PC-3 (cell line): Measurements from ENCODE around the gene RFTN1. TPM values are rescaled to one million over a fixed set of nuclear protein-coding genes. Genes with fewer than 3 reads are reported as not detected.

Experiments used
- ATAC-seq: fragments of 200-7000 bp; cut with Tn5 transposase; 2 replicates; pipeline ENCODE4 v1.9.1; 2020; ENCODE audit warnings: mild to moderate bottlenecking, moderate library complexity
- BruUV-seq: library from RNA; stranded (reverse); fragments of 400-500 nt; replicated peaks from 2 replicates; lab custom pipeline; 2021; lab: Mats Ljungman, UMichigan
- CTCF ChIA-PET: fragments of 300-600 bp; sonication (Branson Sonifier 250); formaldehyde crosslinking; loops from one replicate; lab custom pipeline; 2022; ENCODE audit warnings: antibody characterized with exemption; lab: Charles Lee
- POLR2A ChIA-PET: fragments of 300-600 bp; sonication (Branson Sonifier 250); formaldehyde crosslinking; loops from one replicate; lab custom pipeline; 2022; ENCODE audit warnings: antibody characterized with exemption; ENCODE audit not compliant: unreplicated experiment; lab: Charles Lee
- DNase-seq: peaks from one replicate; pipeline ENCODE4 v3.0.0-alpha.2; 2015
- H2AFZ ChIP-seq: fragments of 300-600 bp; sonication (generic); 2 replicates; pipeline ENCODE4 v1.6.0; 2016; ENCODE audit warnings: antibody characterized with exemption, low read length
- H3F3A ChIP-seq: fragments of 300-600 bp; sonication (generic); one replicate; pipeline ENCODE4 v1.6.0; 2017; ENCODE audit warnings: antibody characterized with exemption, low read length, control low read depth, mild to moderate bottlenecking; ENCODE audit not compliant: unreplicated experiment
- H3K27ac ChIP-seq: fragments of 300-600 bp; sonication (generic); 2 replicates; pipeline ENCODE4 v1.5.1; 2016; ENCODE audit warnings: mild to moderate bottlenecking, low read length
- H3K27me3 ChIP-seq: fragments of 300-600 bp; sonication (generic); 2 replicates; pipeline ENCODE4 v1.6.1; 2016; ENCODE audit warnings: low read length, mixed read lengths
- H3K36me3 ChIP-seq: fragments of 300-600 bp; sonication (generic); 2 replicates; pipeline ENCODE4 v1.6.1; 2016; ENCODE audit warnings: low read depth, mixed run types, low read length, mixed read lengths
- H3K4me1 ChIP-seq: fragments of 300-600 bp; sonication (generic); 2 replicates; pipeline ENCODE4 v1.5.1; 2016; ENCODE audit warnings: low read length; ENCODE audit not compliant: insufficient read depth
- H3K4me2 ChIP-seq: fragments of 300-600 bp; sonication (generic); 2 replicates; pipeline ENCODE4 v1.6.0; 2016; ENCODE audit warnings: low read length
- H3K4me3 ChIP-seq: fragments of 300-600 bp; sonication (generic); 2 replicates; pipeline ENCODE4 v1.5.1; 2016; ENCODE audit warnings: mild to moderate bottlenecking, low read length, mixed read lengths
- H3K79me2 ChIP-seq: fragments of 300-600 bp; sonication (generic); 2 replicates; pipeline ENCODE4 v1.6.1; 2017; ENCODE audit warnings: low read length, mixed read lengths
- H3K9ac ChIP-seq: fragments of 300-600 bp; sonication (generic); 2 replicates; pipeline ENCODE4 v1.6.0; 2016; ENCODE audit warnings: mild to moderate bottlenecking, low read length
- H3K9me2 ChIP-seq: fragments of 300-600 bp; sonication (generic); replicated peaks from 2 replicates; pipeline ENCODE4 v1.6.1; 2016; ENCODE audit warnings: mixed run types, low read length, mixed read lengths
- H3K9me3 ChIP-seq: fragments of 300-600 bp; sonication (generic); 2 replicates; pipeline ENCODE4 v1.6.1; 2016; ENCODE audit warnings: low read length, mixed read lengths
- H4K20me1 ChIP-seq: fragments of 300-600 bp; sonication (generic); 2 replicates; pipeline ENCODE4 v1.6.1; 2016; ENCODE audit warnings: low read length, mixed read lengths
- CTCF ChIP-seq: fragments of 300-600 bp; sonication (generic); conservative IDR thresholded peaks from 2 replicates; pipeline ENCODE4 v1.5.1; 2017; ENCODE audit warnings: antibody characterized with exemption, low read depth, mild to moderate bottlenecking, low read length
- EZH2 ChIP-seq: fragments of 300-600 bp; sonication (generic); IDR thresholded peaks from one replicate; pipeline ENCODE4 v1.6.1; 2017; ENCODE audit warnings: antibody characterized with exemption, mild to moderate bottlenecking, low read length; ENCODE audit not compliant: unreplicated experiment
- EZH2phosphoT487 ChIP-seq: fragments of 300-600 bp; sonication (generic); IDR thresholded peaks from 2 replicates; pipeline ENCODE4 v1.6.1; 2018; ENCODE audit warnings: mild to moderate bottlenecking, antibody characterized with exemption, low read length, borderline replicate concordance
- intact Hi-C: fragments of 100-400 bp; cut with micrococcal nuclease; formaldehyde crosslinking; loops from 2 replicates; pipeline ENCODE4 v1.9.0; 2023
- total RNA-seq: library from RNA; depleted of rRNA; stranded (reverse); fragments of >200 nt; gene quantifications from 2 replicates; pipeline ENCODE4 v1.2.3, GENCODE V29; 2014

Gene RFTN1
- total RNA-seq, 1 experiment from 2014 or later = 9.7 TPM

GRCh38 chr3:16332904-16333426, 180.5 kb downstream of the RFTN1 start:
- no peaks in the 10 kb centered on the region for H3F3A ChIP-seq
- H3K9ac ChIP-seq = no peak overlapping the region
- ChIA-PET POLR2A (no interaction called here), CTCF (no interaction called here)
- no peaks in the 10 kb centered on the region for H4K20me1 ChIP-seq
- H2AFZ ChIP-seq = no peak overlapping the region
- intact Hi-C loops = no loop called here
- H3K9me3 ChIP-seq = no peaks in the 10 kb centered on the region
- no peak overlapping the region for H3K27ac ChIP-seq
- DNase-seq (no peak), ATAC-seq (no peak)
- BruUV-seq = no TSS peak
- peaks cover 13% of the 10 kb centered on the region; the same call in 1 of the 2 replicates for H3K36me3 ChIP-seq
- H3K27me3 ChIP-seq = no peaks in the 10 kb centered on the region
- no peak overlapping the region for H3K4me2 ChIP-seq
- H3K4me1 ChIP-seq = no peaks in the 10 kb centered on the region
- no peaks in the 10 kb centered on the region for H3K79me2 ChIP-seq
- no peak overlapping the region for H3K4me3 ChIP-seq
- no peak for TF ChIP-seq CTCF
- no peaks in the 10 kb centered on the region for H3K9me2 ChIP-seq

GRCh38 chr3:16331319-16331883, 182.1 kb downstream of the RFTN1 start:
- Histone ChIP-seq H2AFZ (no peak overlapping the region), H3K9ac (no peak overlapping the region), H3K9me3 (no peaks in the 10 kb centered on the region), H3F3A (no peaks in the 10 kb centered on the region), H3K79me2 (no peaks in the 10 kb centered on the region), H3K4me2 (no peak overlapping the region), H3K9me2 (no peaks in the 10 kb centered on the region), H3K27me3 (no peaks in the 10 kb centered on the region), H3K4me1 (no peaks in the 10 kb centered on the region), H3K27ac (no peak overlapping the region), H3K36me3 (peaks cover 13% of the 10 kb centered on the region; the same call in 1 of the 2 replicates), H3K4me3 (no peak overlapping the region), H4K20me1 (no peaks in the 10 kb centered on the region)
- DNase-seq (no peak), ATAC-seq (no peak)
- TF ChIP-seq EZH2phosphoT487 (no peak), CTCF (no peak), EZH2 (no peak)
- POLR2A ChIA-PET = no interaction called here
- CTCF ChIA-PET = no interaction called here
- intact Hi-C loops = no loop called here
- BruUV-seq = no TSS peak

GRCh38 chr3:16330351-16330750, 183.1 kb downstream of the RFTN1 start:
- Histone ChIP-seq H3K79me2 (no peaks in the 10 kb centered on the region), H3K9me3 (no peaks in the 10 kb centered on the region), H3K27me3 (no peaks in the 10 kb centered on the region), H4K20me1 (no peaks in the 10 kb centered on the region), H3K4me2 (no peak overlapping the region), H3K9me2 (no peaks in the 10 kb centered on the region), H3K27ac (no peak overlapping the region), H3K4me1 (no peaks in the 10 kb centered on the region), H3K36me3 (peaks cover 17% of the 10 kb centered on the region), H3F3A (no peaks in the 10 kb centered on the region), H3K4me3 (no peak overlapping the region), H3K9ac (no peak overlapping the region), H2AFZ (no peak overlapping the region)
- POLR2A ChIA-PET = no interaction called here
- intact Hi-C loops = no loop called here
- no peak for ATAC-seq
- CTCF ChIA-PET = no interaction called here
- DNase-seq = no peak
- TF ChIP-seq EZH2 (no peak), CTCF (no peak), EZH2phosphoT487 (no peak)
- no TSS peak for BruUV-seq
